ENCODE measurements around the gene ASPHD2.
A peak's percentile ranks its signal among the peaks of the same experiment; 100 is the strongest.

The ASPHD2 gene

DNA sequence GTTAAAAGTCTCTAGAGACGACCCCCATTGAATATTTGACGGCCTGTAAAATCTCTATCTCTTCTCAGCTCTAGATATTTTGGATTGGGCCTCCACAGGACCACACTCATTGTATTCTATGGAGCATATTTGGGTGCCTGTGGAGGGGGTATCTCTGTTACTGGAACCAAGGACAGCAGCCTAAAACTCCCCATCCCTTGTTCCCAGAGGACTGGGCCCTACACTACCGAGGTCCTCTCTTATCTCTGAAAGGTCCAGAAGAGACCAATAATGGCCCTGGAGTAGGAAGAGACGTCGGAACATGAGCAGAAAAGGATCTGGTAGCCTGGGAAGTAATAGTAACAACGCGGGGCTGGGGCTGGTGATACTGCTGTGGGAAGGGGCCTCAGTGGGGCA lies 54.0 kb downstream of the ASPHD2 start:
- peak overlapping the region; percentile 98 for H4K91ac ChIP-seq (ENCODE audit: low read depth, low read length)
- peak overlapping the region; percentile 99 for H3K18ac ChIP-seq (ENCODE audit: low read length)
- H3K4me1 ChIP-seq (ENCODE audit: control insufficient read depth in 1 of 2, insufficient read depth in 2 of 2, low read length in 2 of 2), result peaks cover 7 to 17% of the 10 kb centered on the region in 2 experiments
- H3K4ac ChIP-seq (ENCODE audit: low read depth, low read length), result peak overlapping the region; percentile 91
- peak overlapping the region; percentile 97 for H2BK5ac ChIP-seq (ENCODE audit: low read depth, low read length, poor library complexity)
- peak overlapping the region; percentile 96 for H2AK5ac ChIP-seq (ENCODE audit: low read length)
- H3K79me1 ChIP-seq (ENCODE audit: low read length), result peaks cover 9% of the 10 kb centered on the region
- peak overlapping the region; percentile 78 for H3K4me3 ChIP-seq (ENCODE audit: low read depth, low read length)
- no peaks in the 10 kb centered on the region for H3K9me3 ChIP-seq (ENCODE audit: insufficient read depth, low read depth, low read length)
- peak overlapping the region; percentile 96 for H3K9ac ChIP-seq (ENCODE audit: low read length)
- H3K27me3 ChIP-seq (ENCODE audit: insufficient read depth, low read length), result no peaks in the 10 kb centered on the region
- H3K36me3 ChIP-seq (ENCODE audit: control insufficient read depth in 1 of 2, insufficient read depth in 2 of 2, low read length in 2 of 2), result peaks cover 3 to 14% of the 10 kb centered on the region in 2 experiments
- peak overlapping the region; percentile 88 for H4K12ac ChIP-seq (ENCODE audit: low read depth, low read length)
- H3K23ac ChIP-seq (ENCODE audit: low read length), result no peak overlapping the region
- peak overlapping the region; percentile 88 for H3K14ac ChIP-seq (ENCODE audit: low read length)
- no peak overlapping the region for H2BK12ac ChIP-seq (ENCODE audit: low read length)
- no CpG with 5 or more reads among the region's 7 CpGs for WGBS (ENCODE audit: extremely low coverage, insufficient coverage, insufficient read length)
- peak overlapping the region; percentile 96 for H3K27ac ChIP-seq (ENCODE audit: low read depth, low read length)
- H3K4me2 ChIP-seq (ENCODE audit: low read length), result peak overlapping the region; percentile 84
- H3K79me2 ChIP-seq (ENCODE audit: control insufficient read depth, insufficient read depth, low read length, poor library complexity), result peaks cover 7% of the 10 kb centered on the region
- peak overlapping the region; percentile 92 for H2BK120ac ChIP-seq (ENCODE audit: insufficient read depth, low read length, poor library complexity)
- H2AFZ ChIP-seq (ENCODE audit: insufficient read depth, low read length, poor library complexity), result peak overlapping the region; percentile 82
- peak overlapping the region; percentile 98 for H4K8ac ChIP-seq (ENCODE audit: low read depth, low read length)
- no peak for DNase-seq

DNA sequence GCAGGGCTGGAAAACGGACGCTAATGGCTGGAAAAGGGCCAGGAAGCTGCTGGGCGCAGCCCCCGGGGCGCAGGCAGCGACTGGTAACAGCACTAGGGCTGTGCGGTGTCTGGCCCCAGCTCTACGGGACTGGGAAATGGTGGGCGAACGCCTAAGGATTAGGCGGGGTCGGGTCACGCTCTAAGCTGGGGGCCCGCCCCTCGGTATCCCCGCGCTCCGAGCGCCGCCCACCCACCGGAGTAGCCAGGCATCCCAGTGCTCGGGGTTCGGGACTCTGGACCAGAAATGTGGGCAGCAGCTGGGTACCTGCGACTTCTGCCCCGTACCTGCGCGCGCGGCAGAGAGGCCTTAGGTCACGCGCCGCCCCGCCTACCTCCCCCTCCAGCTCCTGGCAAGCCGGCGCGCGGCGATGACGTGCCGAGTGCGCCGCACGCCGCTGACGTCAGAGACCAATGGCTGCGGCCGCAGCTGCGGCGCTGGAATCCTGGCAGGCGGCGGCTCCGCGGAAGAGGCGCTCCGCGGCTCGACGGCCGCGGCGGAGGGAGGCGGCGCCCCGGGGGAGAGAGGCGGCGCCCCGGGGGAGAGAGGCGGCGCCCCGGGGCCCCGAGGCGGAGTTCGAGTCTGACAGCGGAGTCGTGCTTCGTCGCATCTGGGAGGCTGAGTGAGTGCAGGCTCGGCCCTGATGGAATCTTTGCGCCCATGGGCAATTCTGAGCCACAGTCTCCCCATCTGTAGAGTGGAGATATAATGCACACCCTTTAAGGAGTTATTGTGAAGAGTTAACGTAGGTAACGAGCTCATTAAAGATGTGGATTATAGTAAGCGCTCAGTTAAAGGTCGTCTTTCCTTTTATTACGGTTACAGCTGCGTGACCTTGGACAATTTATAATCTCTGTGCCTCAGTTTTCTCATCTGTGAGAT lies 54.6 kb downstream of the ASPHD2 start, which contains the start of the genes HPS4 and SRRD:
Gene HPS4, minus strand, starts transcription at position 345 of the 921 bp plus-strand sequence. CDS start 2,021 bp downstream, outside the sequence.
Gene SRRD, plus strand, starts transcription at position 439 of the 921 bp plus-strand sequence. Its CDS starts 14 bp downstream, at position 453.
- Histone ChIP-seq H3K4me3 (ENCODE audit: low read depth, low read length) (peak within 1 kb of the TSS; percentile 78), H3K79me2 (ENCODE audit: control insufficient read depth, insufficient read depth, low read length, poor library complexity) (peaks cover 7% of the 10 kb centered on the region), H3K36me3 (ENCODE audit: control insufficient read depth in 1 of 2, insufficient read depth in 2 of 2, low read length in 2 of 2) (peaks cover 5 to 21% of the 10 kb centered on the region in 2 experiments), H3K27ac (ENCODE audit: low read depth, low read length) (peak within 1 kb of the TSS; percentile 96), H2BK5ac (ENCODE audit: low read depth, low read length, poor library complexity) (peak within 1 kb of the TSS; percentile 97), H4K12ac (ENCODE audit: low read depth, low read length) (peak within 1 kb of the TSS; percentile 93), H2BK12ac (ENCODE audit: low read length) (no peak within 1 kb of the TSS), H3K79me1 (ENCODE audit: low read length) (peaks cover 9% of the 10 kb centered on the region), H3K27me3 (ENCODE audit: insufficient read depth, low read length) (no peaks in the 10 kb centered on the region), H3K23ac (ENCODE audit: low read length) (no peak within 1 kb of the TSS), H3K9ac (ENCODE audit: low read length) (peak within 1 kb of the TSS; percentile 96), H2AFZ (ENCODE audit: insufficient read depth, low read length, poor library complexity) (peak within 1 kb of the TSS; percentile 82), H3K9me3 (ENCODE audit: insufficient read depth, low read depth, low read length) (no peaks in the 10 kb centered on the region), H3K18ac (ENCODE audit: low read length) (peak within 1 kb of the TSS; percentile 99), H4K8ac (ENCODE audit: low read depth, low read length) (peak within 1 kb of the TSS; percentile 98), H3K4me2 (ENCODE audit: low read length) (peak within 1 kb of the TSS; percentile 84), H4K91ac (ENCODE audit: low read depth, low read length) (peak within 1 kb of the TSS; percentile 98), H3K14ac (ENCODE audit: low read length) (peak within 1 kb of the TSS; percentile 88), H2BK120ac (ENCODE audit: insufficient read depth, low read length, poor library complexity) (peak within 1 kb of the TSS; percentile 92), H3K4me1 (ENCODE audit: control insufficient read depth in 1 of 2, insufficient read depth in 2 of 2, low read length in 2 of 2) (peaks cover 7 to 17% of the 10 kb centered on the region in 2 experiments), H2AK5ac (ENCODE audit: low read length) (peak within 1 kb of the TSS; percentile 96), H3K4ac (ENCODE audit: low read depth, low read length) (peak within 1 kb of the TSS; percentile 91)
- DNase-seq, result peak; percentile 92 to 96
- WGBS (ENCODE audit: extremely low coverage, insufficient coverage, insufficient read length), result no CpG with 5 or more reads among the region's 85 CpGs

DNA sequence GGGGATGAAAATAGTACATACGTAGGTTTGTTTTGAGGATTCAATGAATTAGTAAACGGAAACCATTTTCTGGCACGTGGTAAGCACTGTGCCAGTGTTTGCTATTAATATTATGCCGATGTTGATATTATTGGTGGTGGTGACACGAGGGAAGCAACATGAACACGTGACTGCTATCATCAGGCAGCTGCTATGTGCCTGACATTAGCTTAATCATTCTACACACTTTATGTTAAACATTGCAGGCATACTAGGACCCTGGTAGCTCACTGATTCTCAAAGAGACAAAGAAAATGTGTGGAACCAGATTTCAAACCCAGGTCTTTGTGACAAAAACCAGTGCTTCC lies 55.3 kb downstream of the ASPHD2 start:
- H3K36me3 ChIP-seq (ENCODE audit: control insufficient read depth in 1 of 2, insufficient read depth in 2 of 2, low read length in 2 of 2), result peaks cover 9 to 26% of the 10 kb centered on the region in 2 experiments
- no peak overlapping the region for H3K23ac ChIP-seq (ENCODE audit: low read length)
- peak overlapping the region; percentile 67 for H3K4me2 ChIP-seq (ENCODE audit: low read length)
- no peak overlapping the region for H3K9ac ChIP-seq (ENCODE audit: low read length)
- no peak overlapping the region for H2AFZ ChIP-seq (ENCODE audit: insufficient read depth, low read length, poor library complexity)
- H4K91ac ChIP-seq (ENCODE audit: low read depth, low read length), result no peak overlapping the region
- peaks cover 7 to 17% of the 10 kb centered on the region in 2 experiments for H3K4me1 ChIP-seq (ENCODE audit: control insufficient read depth in 1 of 2, insufficient read depth in 2 of 2, low read length in 2 of 2)
- no peak overlapping the region for H3K27ac ChIP-seq (ENCODE audit: low read depth, low read length)
- no peaks in the 10 kb centered on the region for H3K27me3 ChIP-seq (ENCODE audit: insufficient read depth, low read length)
- H3K9me3 ChIP-seq (ENCODE audit: insufficient read depth, low read depth, low read length), result no peaks in the 10 kb centered on the region
- H3K18ac ChIP-seq (ENCODE audit: low read length), result no peak overlapping the region
- peaks cover 9% of the 10 kb centered on the region for H3K79me1 ChIP-seq (ENCODE audit: low read length)
- H4K8ac ChIP-seq (ENCODE audit: low read depth, low read length), result no peak overlapping the region
- H2BK5ac ChIP-seq (ENCODE audit: low read depth, low read length, poor library complexity), result no peak overlapping the region
- H3K14ac ChIP-seq (ENCODE audit: low read length), result no peak overlapping the region
- H3K79me2 ChIP-seq (ENCODE audit: control insufficient read depth, insufficient read depth, low read length, poor library complexity), result peaks cover 7% of the 10 kb centered on the region
- no peak overlapping the region for H4K12ac ChIP-seq (ENCODE audit: low read depth, low read length)
- peak overlapping the region; percentile 18 for H2AK5ac ChIP-seq (ENCODE audit: low read length)
- no peak overlapping the region for H2BK12ac ChIP-seq (ENCODE audit: low read length)
- DNase-seq, result peak in 1 of 2 donors; percentile 12
- no CpG with 5 or more reads among the region's 6 CpGs for WGBS (ENCODE audit: extremely low coverage, insufficient coverage, insufficient read length)
- H3K4me3 ChIP-seq (ENCODE audit: low read depth, low read length), result no peak overlapping the region
- H2BK120ac ChIP-seq (ENCODE audit: insufficient read depth, low read length, poor library complexity), result no peak overlapping the region
- peak overlapping the region; percentile 76 for H3K4ac ChIP-seq (ENCODE audit: low read depth, low read length)

DNA sequence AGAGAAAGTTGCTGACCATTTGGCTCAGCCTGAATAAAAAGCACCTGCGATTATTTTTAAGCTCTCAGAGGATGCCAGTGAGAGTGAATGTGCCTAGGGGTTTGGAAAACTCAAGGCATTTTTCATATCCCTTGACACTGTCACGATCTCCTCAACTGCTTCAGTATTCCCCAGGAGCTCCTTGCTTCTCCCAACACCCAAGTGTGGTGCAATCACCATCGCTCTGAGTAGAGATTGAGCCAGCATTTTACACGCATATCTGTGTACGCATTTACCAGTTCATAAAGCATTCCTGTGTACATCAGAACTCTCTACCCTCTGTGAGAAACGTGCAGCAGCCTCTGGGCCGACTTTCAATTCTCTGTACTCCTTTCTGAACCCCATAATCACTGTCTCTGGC lies 56.0 kb downstream of the ASPHD2 start:
- H4K8ac ChIP-seq (ENCODE audit: low read depth, low read length), result no peak overlapping the region
- no peak overlapping the region for H3K14ac ChIP-seq (ENCODE audit: low read length)
- H3K9ac ChIP-seq (ENCODE audit: low read length), result no peak overlapping the region
- peaks cover 7 to 13% of the 10 kb centered on the region in 2 experiments for H3K4me1 ChIP-seq (ENCODE audit: control insufficient read depth in 1 of 2, insufficient read depth in 2 of 2, low read length in 2 of 2)
- no peak overlapping the region for H3K27ac ChIP-seq (ENCODE audit: low read depth, low read length)
- peaks cover 7% of the 10 kb centered on the region for H3K79me2 ChIP-seq (ENCODE audit: control insufficient read depth, insufficient read depth, low read length, poor library complexity)
- H2BK12ac ChIP-seq (ENCODE audit: low read length), result no peak overlapping the region
- H3K79me1 ChIP-seq (ENCODE audit: low read length), result peaks cover 9% of the 10 kb centered on the region
- no peak overlapping the region for H3K23ac ChIP-seq (ENCODE audit: low read length)
- H2BK5ac ChIP-seq (ENCODE audit: low read depth, low read length, poor library complexity), result no peak overlapping the region
- H2AK5ac ChIP-seq (ENCODE audit: low read length), result no peak overlapping the region
- peaks cover 10 to 32% of the 10 kb centered on the region in 2 experiments for H3K36me3 ChIP-seq (ENCODE audit: control insufficient read depth in 1 of 2, insufficient read depth in 2 of 2, low read length in 2 of 2)
- H3K27me3 ChIP-seq (ENCODE audit: insufficient read depth, low read length), result no peaks in the 10 kb centered on the region
- H2BK120ac ChIP-seq (ENCODE audit: insufficient read depth, low read length, poor library complexity), result no peak overlapping the region
- H3K4me2 ChIP-seq (ENCODE audit: low read length), result no peak overlapping the region
- H4K91ac ChIP-seq (ENCODE audit: low read depth, low read length), result no peak overlapping the region
- no peak overlapping the region for H4K12ac ChIP-seq (ENCODE audit: low read depth, low read length)
- H3K4ac ChIP-seq (ENCODE audit: low read depth, low read length), result peak overlapping the region; percentile 41
- no CpG with 5 or more reads among the region's 7 CpGs for WGBS (ENCODE audit: extremely low coverage, insufficient coverage, insufficient read length)
- no peak for DNase-seq
- H3K18ac ChIP-seq (ENCODE audit: low read length), result no peak overlapping the region
- H3K4me3 ChIP-seq (ENCODE audit: low read depth, low read length), result no peak overlapping the region
- no peaks in the 10 kb centered on the region for H3K9me3 ChIP-seq (ENCODE audit: insufficient read depth, low read depth, low read length)
- no peak overlapping the region for H2AFZ ChIP-seq (ENCODE audit: insufficient read depth, low read length, poor library complexity)
